Mesendoderm (in vitro differentiated cells): ENCODE data around the gene NAV2.
A peak's percentile ranks its signal among the peaks of the same experiment; 100 is the strongest.

Experiments used
- DNase-seq: peaks from one replicate; pipeline ENCODE4 v3.0.0; 2013
- H2AK5ac ChIP-seq: 2 replicates; pipeline ENCODE4 v1.6.1; 2013; ENCODE audit warnings: low read length, inconsistent platforms
- H2BK120ac ChIP-seq: 2 replicates; pipeline ENCODE4 v1.6.1; 2013; ENCODE audit warnings: low read depth, mild to moderate bottlenecking, low read length, moderate library complexity, mixed read lengths
- H2BK15ac ChIP-seq: replicated peaks from 2 replicates; pipeline ENCODE4 v1.6.1; 2013; ENCODE audit warnings: low read depth, mild to moderate bottlenecking, moderate library complexity
- H2BK5ac ChIP-seq: 2 replicates; pipeline ENCODE4 v1.6.1; 2013; ENCODE audit warnings: low read length, inconsistent platforms
- H3K18ac ChIP-seq: 2 replicates; pipeline ENCODE4 v1.6.1; 2013; ENCODE audit warnings: mild to moderate bottlenecking, low read length, mixed read lengths
- H3K23ac ChIP-seq: one replicate; pipeline ENCODE4 v1.6.1; 2013; ENCODE audit warnings: low read length
- H3K27ac ChIP-seq: 2 replicates; pipeline ENCODE4 v1.5.1; 2013; ENCODE audit warnings: low read depth, mild to moderate bottlenecking, inconsistent platforms, low read length, moderate library complexity
- H3K27me3 ChIP-seq: 2 replicates; pipeline ENCODE4 v1.6.1; 2013; ENCODE audit warnings: low read length, control low read depth, mild to moderate bottlenecking, inconsistent platforms; ENCODE audit not compliant: insufficient read depth, poor library complexity
- H3K36me3 ChIP-seq: 2 replicates; pipeline ENCODE4 v1.6.1; 2013; ENCODE audit warnings: low read length, inconsistent platforms; ENCODE audit not compliant: control insufficient read depth, insufficient read depth
- H3K4ac ChIP-seq: one replicate; pipeline ENCODE4 v1.6.1; 2013; ENCODE audit warnings: low read depth, mild to moderate bottlenecking, low read length, moderate library complexity
- H3K4me1 ChIP-seq: 2 replicates; pipeline ENCODE4 v1.6.1; 2013; ENCODE audit warnings: low read depth, low read length, inconsistent platforms; ENCODE audit not compliant: control insufficient read depth
- H3K4me2 ChIP-seq: 2 replicates; pipeline ENCODE4 v1.6.1; 2013; ENCODE audit warnings: low read length
- H3K4me3 ChIP-seq: 2 replicates; pipeline ENCODE4 v1.5.1; 2013; ENCODE audit warnings: mild to moderate bottlenecking, low read length
- H3K56ac ChIP-seq: one replicate; pipeline ENCODE4 v1.6.1; 2013; ENCODE audit warnings: low read length
- H3K79me1 ChIP-seq: 2 replicates; pipeline ENCODE4 v1.6.1; 2013; ENCODE audit warnings: low read length, inconsistent platforms
- H3K79me2 ChIP-seq: 2 replicates; pipeline ENCODE4 v1.6.1; 2013; ENCODE audit warnings: mild to moderate bottlenecking, low read length; ENCODE audit not compliant: control insufficient read depth, insufficient read depth
- H3K9ac ChIP-seq: 2 replicates; pipeline ENCODE4 v1.6.1; 2013; ENCODE audit warnings: low read length, inconsistent platforms
- H4K5ac ChIP-seq: one replicate; pipeline ENCODE4 v1.6.1; 2013; ENCODE audit warnings: low read length
- H4K8ac ChIP-seq: one replicate; pipeline ENCODE4 v1.6.1; 2013; ENCODE audit warnings: low read depth, mild to moderate bottlenecking, control low read depth, low read length, moderate library complexity
- WGBS: extraction: QIAGEN DNeasy Blood & Tissue Kit; methylation state at CpG from one replicate; pipeline ENCODE4 v1.1.7; 2013; ENCODE audit warnings: low lambda C conversion rate, missing lambda C conversion rate; ENCODE audit not compliant: insufficient coverage; ENCODE audit errors: extremely low coverage; 5-methylcytosine and 5-hydroxymethylcytosine counted together

NAV2 gene

GRCh38 chr11:19790831-19791552 lies 78.4 kb downstream of the NAV2 start:
- no peak overlapping the region for H3K18ac ChIP-seq
- H3K79me1 ChIP-seq = no peaks in the 10 kb centered on the region
- peak; percentile 64 for DNase-seq
- no peak overlapping the region for H3K4me2 ChIP-seq
- no peak overlapping the region for H3K23ac ChIP-seq
- no peaks in the 10 kb centered on the region for H3K79me2 ChIP-seq
- no peak overlapping the region for H3K9ac ChIP-seq
- no peaks in the 10 kb centered on the region for H3K36me3 ChIP-seq
- no peak overlapping the region for H2BK120ac ChIP-seq
- H3K56ac ChIP-seq = peak overlapping the region; percentile 2
- no peak overlapping the region for H4K5ac ChIP-seq
- no peak overlapping the region for H2BK15ac ChIP-seq
- H4K8ac ChIP-seq = no peak overlapping the region
- H2BK5ac ChIP-seq = no peak overlapping the region
- H3K27ac ChIP-seq = no peak overlapping the region
- no peak overlapping the region for H3K4me3 ChIP-seq
- H3K27me3 ChIP-seq = no peaks in the 10 kb centered on the region
- no CpG with 5 or more reads among the region's 8 CpGs for WGBS
- no peak overlapping the region for H2AK5ac ChIP-seq
- H3K4ac ChIP-seq = no peak overlapping the region
- peaks cover 2% of the 10 kb centered on the region for H3K4me1 ChIP-seq

GRCh38 chr11:19792510-19792909 lies 79.9 kb downstream of the NAV2 start:
- no peak for DNase-seq
- Histone ChIP-seq H3K9ac (no peak overlapping the region), H3K27me3 (no peaks in the 10 kb centered on the region), H2BK120ac (no peak overlapping the region), H3K36me3 (no peaks in the 10 kb centered on the region), H3K18ac (no peak overlapping the region), H2BK15ac (no peak overlapping the region), H2AK5ac (no peak overlapping the region), H2BK5ac (no peak overlapping the region), H3K79me1 (no peaks in the 10 kb centered on the region), H3K79me2 (no peaks in the 10 kb centered on the region), H4K8ac (no peak overlapping the region), H3K4me3 (no peak overlapping the region), H3K56ac (no peak overlapping the region), H4K5ac (no peak overlapping the region), H3K4ac (no peak overlapping the region), H3K23ac (no peak overlapping the region), H3K4me2 (no peak overlapping the region), H3K4me1 (peaks cover 2% of the 10 kb centered on the region), H3K27ac (no peak overlapping the region)
- WGBS = no CpG with 5 or more reads among the region's 2 CpGs

- Histone ChIP-seq H3K27ac (no peak overlapping the region), H3K4me3 (no peak overlapping the region), H2BK120ac (no peak overlapping the region), H3K4me2 (no peak overlapping the region), H3K23ac (no peak overlapping the region), H3K4me1 (peaks cover 2% of the 10 kb centered on the region), H3K56ac (no peak overlapping the region), H4K8ac (no peak overlapping the region), H4K5ac (no peak overlapping the region), H3K79me2 (no peaks in the 10 kb centered on the region), H2BK15ac (no peak overlapping the region), H2BK5ac (no peak overlapping the region), H3K4ac (no peak overlapping the region), H3K18ac (no peak overlapping the region), H3K79me1 (no peaks in the 10 kb centered on the region), H2AK5ac (no peak overlapping the region), H3K9ac (no peak overlapping the region), H3K27me3 (no peaks in the 10 kb centered on the region), H3K36me3 (no peaks in the 10 kb centered on the region)
- no CpG with 5 or more reads among the region's 3 CpGs for WGBS
- DNase-seq = no peak
These were observed 80.7 kb downstream of the NAV2 start for GRCh38 chr11:19793326-19793725.

DNA sequence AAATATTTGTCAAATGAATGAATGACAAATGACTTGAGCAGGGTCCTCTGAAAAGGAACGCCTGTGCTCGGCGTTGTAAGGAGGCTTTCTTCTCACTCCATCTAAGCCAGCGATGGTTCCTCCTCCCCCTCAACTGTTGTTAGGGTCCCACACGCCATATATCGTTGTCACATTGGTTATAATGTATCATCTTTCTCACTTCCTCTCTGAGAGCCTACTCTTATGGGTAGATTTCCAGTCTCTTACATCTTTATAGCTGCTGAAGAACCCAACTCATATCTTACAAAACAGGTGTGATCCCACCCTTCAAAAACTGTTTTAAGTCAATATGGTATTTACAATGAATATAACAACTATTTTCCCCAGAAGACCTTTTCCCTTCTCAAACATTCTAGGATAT lies 81.5 kb downstream of the NAV2 start:
- H2BK120ac ChIP-seq = no peak overlapping the region
- H3K4me1 ChIP-seq = peaks cover 2% of the 10 kb centered on the region
- H3K79me1 ChIP-seq = no peaks in the 10 kb centered on the region
- no peak overlapping the region for H2AK5ac ChIP-seq
- H3K36me3 ChIP-seq = no peaks in the 10 kb centered on the region
- H3K27ac ChIP-seq = no peak overlapping the region
- H3K4ac ChIP-seq = no peak overlapping the region
- H3K9ac ChIP-seq = no peak overlapping the region
- H4K5ac ChIP-seq = no peak overlapping the region
- WGBS = no CpG with 5 or more reads among the region's 6 CpGs
- no peak overlapping the region for H3K18ac ChIP-seq
- H3K4me2 ChIP-seq = no peak overlapping the region
- no peaks in the 10 kb centered on the region for H3K79me2 ChIP-seq
- H3K23ac ChIP-seq = no peak overlapping the region
- H2BK15ac ChIP-seq = no peak overlapping the region
- no peak overlapping the region for H3K4me3 ChIP-seq
- H3K56ac ChIP-seq = no peak overlapping the region
- no peak overlapping the region for H2BK5ac ChIP-seq
- no peak for DNase-seq
- no peaks in the 10 kb centered on the region for H3K27me3 ChIP-seq
- no peak overlapping the region for H4K8ac ChIP-seq

DNA sequence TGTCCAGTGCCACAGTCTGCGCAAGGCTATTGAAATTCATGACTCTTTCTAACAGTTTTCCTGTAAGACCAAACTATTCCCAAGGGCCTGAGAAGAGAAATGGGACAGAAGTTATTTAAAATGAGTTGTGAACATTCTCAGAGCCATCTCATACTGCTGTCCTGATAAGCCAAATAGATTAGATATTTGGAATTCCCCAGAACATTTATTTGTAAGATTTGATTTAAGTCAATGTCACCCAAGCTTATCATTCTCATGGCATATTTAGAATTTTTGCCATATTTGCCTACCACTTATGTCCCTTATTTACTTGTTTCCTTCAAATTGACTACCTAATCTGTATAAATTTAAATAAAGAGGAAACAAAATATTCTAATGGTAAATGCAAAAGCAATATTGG lies 82.4 kb downstream of the NAV2 start:
- no peak overlapping the region for H2AK5ac ChIP-seq
- no peak overlapping the region for H3K23ac ChIP-seq
- no peak overlapping the region for H2BK15ac ChIP-seq
- no peak overlapping the region for H3K56ac ChIP-seq
- no peaks in the 10 kb centered on the region for H3K79me2 ChIP-seq
- H2BK120ac ChIP-seq = no peak overlapping the region
- H3K18ac ChIP-seq = no peak overlapping the region
- H3K4ac ChIP-seq = no peak overlapping the region
- no peak for DNase-seq
- no peaks in the 10 kb centered on the region for H3K27me3 ChIP-seq
- WGBS = no CpG with 5 or more reads among the region's 1 CpG
- no peaks in the 10 kb centered on the region for H3K79me1 ChIP-seq
- no peak overlapping the region for H3K27ac ChIP-seq
- H3K4me1 ChIP-seq = peaks cover 2% of the 10 kb centered on the region
- H4K8ac ChIP-seq = no peak overlapping the region
- H2BK5ac ChIP-seq = no peak overlapping the region
- no peaks in the 10 kb centered on the region for H3K36me3 ChIP-seq
- no peak overlapping the region for H4K5ac ChIP-seq
- H3K4me3 ChIP-seq = no peak overlapping the region
- H3K9ac ChIP-seq = no peak overlapping the region
- H3K4me2 ChIP-seq = no peak overlapping the region

- no CpG with 5 or more reads among the region's 2 CpGs for WGBS
- DNase-seq = no peak
These were observed 87.5 kb downstream of the NAV2 start for GRCh38 chr11:19800162-19800561.

More at GRCh38 chr11:19800162-19800561, 87.5 kb downstream of the NAV2 start:
- Histone ChIP-seq H2BK15ac (no peak overlapping the region), H2BK5ac (no peak overlapping the region), H2BK120ac (no peak overlapping the region), H3K27me3 (no peaks in the 10 kb centered on the region), H4K5ac (no peak overlapping the region), H3K56ac (no peak overlapping the region), H2AK5ac (no peak overlapping the region), H3K4me1 (peaks cover 11% of the 10 kb centered on the region), H3K9ac (no peak overlapping the region), H4K8ac (no peak overlapping the region), H3K36me3 (no peaks in the 10 kb centered on the region), H3K79me1 (no peaks in the 10 kb centered on the region), H3K4me3 (no peak overlapping the region), H3K23ac (no peak overlapping the region), H3K79me2 (no peaks in the 10 kb centered on the region), H3K27ac (no peak overlapping the region), H3K4me2 (no peak overlapping the region), H3K4ac (no peak overlapping the region), H3K18ac (no peak overlapping the region)
